NK-92 (cell line): ENCODE data around the gene HCN2.
A peak's percentile ranks its signal among the peaks of the same experiment; 100 is the strongest.

Source experiments
- DNase-seq: peaks from one replicate; lab custom pipeline; 2025; ENCODE audit not compliant: unreplicated experiment; lab: John Stamatoyannopoulos, UW

Gene HCN2

GRCh38 chr19:570937-571565 is 18.6 kb upstream of the HCN2 start:
- DNase-seq, result no peak

GRCh38 chr19:571566-571974 is 18.1 kb upstream of the HCN2 start:
- DNase-seq, result no peak

GRCh38 chr19:572140-572742 is 17.4 kb upstream of the HCN2 start, which contains the start of gene BSG:
Gene BSG, plus strand, starts transcription at chr19:572596. Its CDS starts 39 bp downstream, at chr19:572635.
- DNase-seq, result peak; percentile 87

- DNase-seq, result no peak
These were observed 16.8 kb upstream of the HCN2 start for GRCh38 chr19:572743-573518.

GRCh38 chr19:573519-573825 is 16.2 kb upstream of the HCN2 start:
- no peak for DNase-seq

- DNase-seq, result no peak
These were observed 14.8 kb upstream of the HCN2 start for GRCh38 chr19:574658-575526.

- DNase-seq, result no peak
These were observed 13.9 kb upstream of the HCN2 start for GRCh38 chr19:575527-576506.

- DNase-seq, result no peak
These were observed 12.8 kb upstream of the HCN2 start for GRCh38 chr19:576768-577438.

GRCh38 chr19:577439-578392 is 12.0 kb upstream of the HCN2 start:
- DNase-seq, result no peak

GRCh38 chr19:579111-579841 is 10.4 kb upstream of the HCN2 start:
- no peak for DNase-seq

GRCh38 chr19:579842-580155 is 9.9 kb upstream of the HCN2 start:
- DNase-seq, result no peak

- no peak for DNase-seq
These were observed 9.3 kb upstream of the HCN2 start for GRCh38 chr19:580274-580835.

- no peak for DNase-seq
These were observed 8.1 kb upstream of the HCN2 start for GRCh38 chr19:581399-582111.

- no peak for DNase-seq
These were observed 7.0 kb upstream of the HCN2 start for GRCh38 chr19:582497-583197.

- no peak for DNase-seq
These were observed 6.3 kb upstream of the HCN2 start for GRCh38 chr19:583198-583967.

- no peak for DNase-seq
These were observed 5.8 kb upstream of the HCN2 start for GRCh38 chr19:583968-584239.
